Loucy (cell line): ENCODE results near the gene IL1RAPL2.

Source experiments
- H2AFZ ChIP-seq: fragments of 200-600 bp; sonication (generic); 2 replicates; pipeline ENCODE4 v1.6.0; 2016; ENCODE audit warnings: antibody characterized with exemption, mild to moderate bottlenecking, low read length, moderate library complexity
- H3F3A ChIP-seq: fragments of 200-600 bp; 2 replicates; pipeline ENCODE4 v1.6.0; 2016; ENCODE audit warnings: antibody characterized with exemption, low read depth, mild to moderate bottlenecking
- H3K27me3 ChIP-seq: fragments of 200-600 bp; sonication (generic); 2 replicates; pipeline ENCODE4 v1.6.1; 2014; ENCODE audit warnings: low read length, mild to moderate bottlenecking; ENCODE audit not compliant: insufficient read depth, poor library complexity, severe bottlenecking
- H3K36me3 ChIP-seq: fragments of 200-600 bp; sonication (generic); 2 replicates; pipeline ENCODE4 v1.6.1; 2016; ENCODE audit warnings: low read length; ENCODE audit not compliant: insufficient read depth
- H3K4me1 ChIP-seq: fragments of 200-600 bp; sonication (generic); 2 replicates; pipeline ENCODE4 v1.5.1; 2014; ENCODE audit warnings: low read length, mild to moderate bottlenecking; ENCODE audit not compliant: insufficient read depth, poor library complexity, severe bottlenecking
- H3K4me2 ChIP-seq: fragments of 200-600 bp; sonication (generic); 2 replicates; pipeline ENCODE4 v1.6.0; 2014; ENCODE audit warnings: antibody characterized with exemption, low read length, low read depth, mild to moderate bottlenecking; ENCODE audit not compliant: poor library complexity, severe bottlenecking
- H3K4me3 ChIP-seq: fragments of 200-600 bp; sonication (generic); 2 replicates; pipeline ENCODE4 v1.5.1; 2014; ENCODE audit warnings: low read length, mild to moderate bottlenecking, mixed read lengths; ENCODE audit not compliant: poor library complexity, severe bottlenecking
- H3K79me2 ChIP-seq: fragments of 200-600 bp; sonication (generic); 2 replicates; pipeline ENCODE4 v1.6.1; 2014; ENCODE audit warnings: low read length; ENCODE audit not compliant: insufficient read depth
- H3K9ac ChIP-seq: fragments of 200-600 bp; sonication (generic); 2 replicates; pipeline ENCODE4 v1.6.0; 2014; ENCODE audit warnings: mild to moderate bottlenecking, low read depth, low read length, moderate library complexity; ENCODE audit not compliant: poor library complexity, severe bottlenecking
- H3K9me2 ChIP-seq: fragments of 200-600 bp; sonication (generic); replicated peaks from 2 replicates; pipeline ENCODE4 v1.6.1; 2016; ENCODE audit warnings: low read depth, low read length, mixed read lengths
- H3K9me3 ChIP-seq: fragments of 200-600 bp; sonication (generic); 2 replicates; pipeline ENCODE4 v1.6.1; 2014; ENCODE audit warnings: mild to moderate bottlenecking, antibody characterized with exemption, low read length, low read depth; ENCODE audit not compliant: insufficient read depth
- H4K20me1 ChIP-seq: fragments of 200-600 bp; sonication (generic); 2 replicates; pipeline ENCODE4 v1.6.0; 2014; ENCODE audit warnings: antibody characterized with exemption, low read length, mild to moderate bottlenecking; ENCODE audit not compliant: insufficient read depth, poor library complexity, severe bottlenecking
- EZH2phosphoT487 ChIP-seq: fragments of 200-600 bp; IDR thresholded peaks from 2 replicates; pipeline ENCODE4 v1.6.1; 2018; ENCODE audit warnings: antibody characterized with exemption, mild to moderate bottlenecking, moderate library complexity, borderline replicate concordance
- TF ChIP-seq, protein P1 (sequence below): fragments of 200-600 bp; sonication (generic); conservative IDR thresholded peaks from 2 replicates; pipeline ENCODE4 v1.5.1; 2014; ENCODE audit warnings: mild to moderate bottlenecking, antibody characterized with exemption, low read length

Gene IL1RAPL2

DNA sequence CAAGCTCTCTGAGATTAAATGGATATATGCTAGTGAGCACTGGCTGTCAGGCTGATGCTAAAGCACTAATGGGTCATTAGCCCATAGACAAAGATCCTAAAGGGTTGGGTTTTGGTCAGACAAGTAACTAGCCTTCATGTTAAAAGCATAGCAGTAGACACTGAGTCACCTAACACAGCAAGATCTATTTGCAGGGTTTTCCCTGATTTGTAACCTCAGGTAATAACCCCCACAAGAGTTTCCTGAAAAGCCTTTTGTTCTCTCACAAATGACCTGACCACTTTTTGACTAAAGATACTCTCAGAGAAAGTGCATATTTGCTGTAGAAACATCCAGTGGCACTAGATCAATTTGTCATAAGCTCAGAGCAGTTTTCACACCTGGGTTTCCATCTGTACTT lies 905.6 kb downstream of the IL1RAPL2 start:
- Histone ChIP-seq H3K4me1 (no peaks in the 10 kb centered on the region), H3K4me3 (no peak overlapping the region), H3K4me2 (no peak overlapping the region), H4K20me1 (no peaks in the 10 kb centered on the region), H3K9me3 (no peaks in the 10 kb centered on the region), H3K36me3 (no peaks in the 10 kb centered on the region), H3F3A (no peaks in the 10 kb centered on the region), H2AFZ (no peak overlapping the region), H3K9ac (no peak overlapping the region), H3K79me2 (no peaks in the 10 kb centered on the region), H3K27me3 (no peaks in the 10 kb centered on the region), H3K9me2 (no peaks in the 10 kb centered on the region)
- no peak for TF ChIP-seq EZH2phosphoT487
- TF ChIP-seq, protein P1, sequence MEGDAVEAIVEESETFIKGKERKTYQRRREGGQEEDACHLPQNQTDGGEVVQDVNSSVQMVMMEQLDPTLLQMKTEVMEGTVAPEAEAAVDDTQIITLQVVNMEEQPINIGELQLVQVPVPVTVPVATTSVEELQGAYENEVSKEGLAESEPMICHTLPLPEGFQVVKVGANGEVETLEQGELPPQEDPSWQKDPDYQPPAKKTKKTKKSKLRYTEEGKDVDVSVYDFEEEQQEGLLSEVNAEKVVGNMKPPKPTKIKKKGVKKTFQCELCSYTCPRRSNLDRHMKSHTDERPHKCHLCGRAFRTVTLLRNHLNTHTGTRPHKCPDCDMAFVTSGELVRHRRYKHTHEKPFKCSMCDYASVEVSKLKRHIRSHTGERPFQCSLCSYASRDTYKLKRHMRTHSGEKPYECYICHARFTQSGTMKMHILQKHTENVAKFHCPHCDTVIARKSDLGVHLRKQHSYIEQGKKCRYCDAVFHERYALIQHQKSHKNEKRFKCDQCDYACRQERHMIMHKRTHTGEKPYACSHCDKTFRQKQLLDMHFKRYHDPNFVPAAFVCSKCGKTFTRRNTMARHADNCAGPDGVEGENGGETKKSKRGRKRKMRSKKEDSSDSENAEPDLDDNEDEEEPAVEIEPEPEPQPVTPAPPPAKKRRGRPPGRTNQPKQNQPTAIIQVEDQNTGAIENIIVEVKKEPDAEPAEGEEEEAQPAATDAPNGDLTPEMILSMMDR = no peak

DNA sequence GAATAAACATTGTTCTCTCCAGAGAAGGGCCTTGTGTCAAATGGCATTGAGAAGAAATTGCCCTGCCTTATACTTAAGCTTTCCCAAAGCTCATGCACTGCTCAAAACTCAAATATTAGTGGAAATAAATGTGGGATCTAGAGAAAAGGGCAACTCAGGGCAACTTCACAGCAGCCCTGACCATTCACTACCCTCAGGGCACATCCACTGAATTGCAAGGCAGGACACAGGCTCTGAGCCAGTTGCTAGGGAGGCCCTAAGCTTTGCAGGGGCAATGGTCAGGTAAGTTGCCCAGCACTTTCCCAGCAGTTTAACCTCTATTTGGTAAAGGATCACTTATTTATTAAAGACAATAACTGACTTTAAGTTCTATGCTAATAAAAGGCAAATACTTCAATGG lies 909.8 kb downstream of the IL1RAPL2 start:
- H3K4me2 ChIP-seq = no peak overlapping the region
- H4K20me1 ChIP-seq = no peaks in the 10 kb centered on the region
- no peaks in the 10 kb centered on the region for H3F3A ChIP-seq
- H3K4me3 ChIP-seq = no peak overlapping the region
- TF ChIP-seq, protein P1 = no peak
- no peak for TF ChIP-seq EZH2phosphoT487
- no peaks in the 10 kb centered on the region for H3K9me3 ChIP-seq
- H3K9me2 ChIP-seq = no peaks in the 10 kb centered on the region
- H3K36me3 ChIP-seq = no peaks in the 10 kb centered on the region
- H2AFZ ChIP-seq = no peak overlapping the region
- H3K79me2 ChIP-seq = no peaks in the 10 kb centered on the region
- H3K9ac ChIP-seq = no peak overlapping the region
- no peaks in the 10 kb centered on the region for H3K4me1 ChIP-seq
- H3K27me3 ChIP-seq = no peaks in the 10 kb centered on the region

DNA sequence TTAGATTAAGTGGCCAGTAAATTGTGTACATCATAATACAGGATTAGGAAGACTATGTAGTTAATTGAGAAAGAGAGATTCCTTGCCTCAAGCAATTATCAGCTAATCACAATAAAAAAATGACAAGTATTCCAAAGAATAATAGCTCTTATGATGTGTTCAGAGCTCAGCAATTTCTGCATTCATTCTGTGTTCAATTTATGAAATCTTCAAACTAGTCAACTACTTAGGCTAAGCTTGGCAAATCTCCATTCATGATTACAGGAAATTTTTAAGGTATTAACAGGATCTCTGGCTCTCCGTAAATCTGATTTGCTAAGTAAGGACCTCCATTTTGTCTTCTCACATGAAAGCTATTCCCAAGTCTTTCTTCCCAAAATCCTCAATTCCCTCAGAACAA lies 911.4 kb downstream of the IL1RAPL2 start:
- Histone ChIP-seq H3K9me2 (no peaks in the 10 kb centered on the region), H3K4me1 (no peaks in the 10 kb centered on the region), H3F3A (no peaks in the 10 kb centered on the region), H3K79me2 (no peaks in the 10 kb centered on the region), H3K9me3 (no peaks in the 10 kb centered on the region), H3K9ac (no peak overlapping the region), H3K36me3 (no peaks in the 10 kb centered on the region), H2AFZ (no peak overlapping the region), H3K4me3 (no peak overlapping the region), H4K20me1 (no peaks in the 10 kb centered on the region), H3K27me3 (no peaks in the 10 kb centered on the region), H3K4me2 (no peak overlapping the region)
- TF ChIP-seq, protein P1 = no peak
- no peak for TF ChIP-seq EZH2phosphoT487
